CD4-positive, alpha-beta T cell (primary cell): ENCODE measurements around the gene MORN4. TPM values are rescaled to one million over a fixed set of nuclear protein-coding genes. Genes with fewer than 3 reads are reported as not detected.

Source experiments
- ATAC-seq: fragments of 200-7000 bp; cut with Tn5 transposase; one replicate; pipeline ENCODE4 v1.10.0; 2022; ENCODE audit warnings: mild to moderate bottlenecking; ENCODE audit not compliant: poor library complexity
- CTCF ChIA-PET: fragments of 350-600 bp; sonication (Branson Sonifier 250); formaldehyde crosslinking; loops from one replicate; lab custom pipeline; 2021; ENCODE audit warnings: antibody characterized with exemption, inconsistent platforms; lab: Charles Lee
- POLR2A ChIA-PET: fragments of 350-600 bp; sonication (Branson Sonifier 250); formaldehyde crosslinking; loops from one replicate; lab custom pipeline; 2021; ENCODE audit warnings: antibody characterized with exemption, inconsistent platforms; lab: Charles Lee
- DNase-seq, 14 experiments: peaks; one replicate each; pipeline ENCODE4 v3.0.0-alpha.2; 2013 to 2020; ENCODE audit warnings: mixed read lengths in 2 of 14
- H3K27ac ChIP-seq, 2 donors: one replicate each; pipeline versions ENCODE4 v1.5.1 to v1.7.0; 2013; ENCODE audit warnings: low read length in 2 of 2, low read depth in 1 of 2, mild to moderate bottlenecking in 1 of 2
- H3K27me3 ChIP-seq, 2 experiments: 1 replicate in 1 of 2; 2 replicates in 1 of 2; pipeline versions ENCODE4 v1.6.1 to v1.7.0; 2013; ENCODE audit warnings: low read length in 2 of 2, control low read depth in 1 of 2, mild to moderate bottlenecking in 1 of 2, moderate library complexity in 1 of 2; ENCODE audit not compliant: insufficient read depth in 2 of 2, control insufficient read depth in 1 of 2
- H3K36me3 ChIP-seq: one replicate; pipeline ENCODE4 v1.6.1; 2013; ENCODE audit warnings: low read length, control low read depth; ENCODE audit not compliant: insufficient read depth
- H3K4me1 ChIP-seq: one replicate; pipeline ENCODE4 v1.6.1; 2013; ENCODE audit warnings: low read length, control low read depth; ENCODE audit not compliant: insufficient read depth
- H3K4me3 ChIP-seq: one replicate; pipeline ENCODE4 v1.5.1; 2013; ENCODE audit warnings: mild to moderate bottlenecking, low read length, moderate library complexity
- H3K9me3 ChIP-seq, 2 experiments: 1 replicate in 1 of 2; 2 replicates in 1 of 2; pipeline versions ENCODE4 v1.6.1 to v1.7.0; 2013; ENCODE audit warnings: low read length in 2 of 2, mild to moderate bottlenecking in 2 of 2, control low read depth in 1 of 2, moderate library complexity in 1 of 2; ENCODE audit not compliant: control insufficient read depth in 1 of 2, insufficient read depth in 1 of 2
- H3K27ac Mint-ChIP-seq: one replicate; pipeline ENCODE4 v1.8.0; 2020; ENCODE audit warnings: mixed read lengths
- H3K27me3 Mint-ChIP-seq: one replicate; pipeline ENCODE4 v1.8.0; 2021; ENCODE audit warnings: mixed read lengths
- H3K36me3 Mint-ChIP-seq: one replicate; pipeline ENCODE4 v1.8.0; 2021; ENCODE audit warnings: low read depth, mixed read lengths
- H3K4me1 Mint-ChIP-seq: one replicate; pipeline ENCODE4 v1.8.0; 2021; ENCODE audit warnings: low read depth, mixed read lengths
- H3K4me3 Mint-ChIP-seq: one replicate; pipeline ENCODE4 v1.8.0; 2020; ENCODE audit warnings: mild to moderate bottlenecking, mixed read lengths
- H3K9me3 Mint-ChIP-seq: one replicate; pipeline ENCODE4 v1.8.0; 2020; ENCODE audit warnings: mixed read lengths
- CTCF ChIP-seq: fragments of 200-600 bp; IDR thresholded peaks from one replicate; pipeline ENCODE4 v1.8.0; 2022; ENCODE audit warnings: antibody characterized with exemption, mild to moderate bottlenecking
- intact Hi-C, 2 experiments: fragments of 100-400 bp; cut with DNase I in 1 of 2; cut with micrococcal nuclease in 1 of 2; formaldehyde crosslinking; loops; one replicate each; pipeline versions ENCODE4 v1.15.1 to v1.9.0; 2023 to 2025; cut with DNase I, micrococcal nuclease
- total RNA-seq, 174 experiments: library from RNA in 2 of 174; stranded (reverse) in 2 of 174; gene quantifications; one replicate each; pipeline ENCODE4 v1.2.3 and lab custom pipeline; 2021 to 2026

The MORN4 gene
- total RNA-seq, 2 experiments from 2014 or later = 0.36 to 0.39 TPM

GRCh38 chr10:97570146-97570788 is 63.0 kb downstream of the MORN4 start:
- no peak overlapping the region for H3K4me3 Mint-ChIP-seq
- Histone ChIP-seq H3K27ac (no peak overlapping the region), H3K4me3 (no peak overlapping the region), H3K36me3 (no peaks in the 10 kb centered on the region), H3K4me1 (no peaks in the 10 kb centered on the region), H3K27me3 (no peaks in the 10 kb centered on the region), H3K9me3 (no peaks in the 10 kb centered on the region)
- no peak for TF ChIP-seq CTCF
- no peak for ATAC-seq
- DNase-seq = no peak
- no peaks in the 10 kb centered on the region for H3K27me3 Mint-ChIP-seq
- intact Hi-C loops = no loop called here
- no peaks in the 10 kb centered on the region for H3K9me3 Mint-ChIP-seq
- no peaks in the 10 kb centered on the region for H3K4me1 Mint-ChIP-seq
- no peak overlapping the region for H3K27ac Mint-ChIP-seq
- ChIA-PET POLR2A (no interaction called here), CTCF (no interaction called here)
- H3K36me3 Mint-ChIP-seq = no peaks in the 10 kb centered on the region

- no peaks in the 10 kb centered on the region for H3K4me1 Mint-ChIP-seq
- no peak overlapping the region for H3K4me3 Mint-ChIP-seq
- TF ChIP-seq CTCF = no peak
- ATAC-seq = no peak
- no peak overlapping the region for H3K27ac Mint-ChIP-seq
- H3K27me3 Mint-ChIP-seq = no peaks in the 10 kb centered on the region
- no peaks in the 10 kb centered on the region for H3K27me3 ChIP-seq
- H3K4me1 ChIP-seq = no peaks in the 10 kb centered on the region
- H3K9me3 ChIP-seq = no peaks in the 10 kb centered on the region
- no peak overlapping the region for H3K4me3 ChIP-seq
- POLR2A ChIA-PET = no interaction called here
- CTCF ChIA-PET = no interaction called here
- no peaks in the 10 kb centered on the region for H3K36me3 ChIP-seq
- no peak overlapping the region for H3K27ac ChIP-seq
- DNase-seq = no peak
- H3K9me3 Mint-ChIP-seq = no peaks in the 10 kb centered on the region
- H3K36me3 Mint-ChIP-seq = no peaks in the 10 kb centered on the region
- intact Hi-C loops = no loop called here
Observed at GRCh38 chr10:97567891-97568290, 65.4 kb downstream of the MORN4 start.

- ATAC-seq (no peak), DNase-seq (no peak)
- ChIA-PET CTCF (no interaction called here), POLR2A (no interaction called here)
- Mint-ChIP-seq H3K27me3 (no peaks in the 10 kb centered on the region), H3K36me3 (no peaks in the 10 kb centered on the region), H3K4me1 (no peaks in the 10 kb centered on the region), H3K27ac (no peak overlapping the region), H3K9me3 (no peaks in the 10 kb centered on the region), H3K4me3 (no peak overlapping the region)
- no peaks in the 10 kb centered on the region for H3K4me1 ChIP-seq
- no peak overlapping the region for H3K27ac ChIP-seq
- H3K36me3 ChIP-seq = no peaks in the 10 kb centered on the region
- intact Hi-C loops = no loop called here
- no peak for TF ChIP-seq CTCF
- no peaks in the 10 kb centered on the region for H3K27me3 ChIP-seq
- no peak overlapping the region for H3K4me3 ChIP-seq
- no peaks in the 10 kb centered on the region for H3K9me3 ChIP-seq
Observed at GRCh38 chr10:97566336-97566996, 66.8 kb downstream of the MORN4 start.
